IMR-90 (cell line): ENCODE data around the gene PDZD8.

Experiments used
- BHLHE40 ChIP-seq: fragments of 150-350 bp; IDR thresholded peaks from 2 replicates; pipeline ENCODE4 v1.6.1; 2016; ENCODE audit warnings: mild to moderate bottlenecking, low read depth, low read length
- CHD1 ChIP-seq: IDR thresholded peaks from 2 replicates; pipeline ENCODE4 v1.6.1; 2012; ENCODE audit warnings: low read depth, low read length, improper control_type of control experiment
- CTCF ChIP-seq: conservative IDR thresholded peaks from 2 replicates; pipeline ENCODE4 v1.5.1; 2012; ENCODE audit warnings: mild to moderate bottlenecking, low read depth, low read length, improper control_type of control experiment
- ELK1 ChIP-seq: fragments of 150-350 bp; IDR thresholded peaks from 2 replicates; pipeline ENCODE4 v1.6.1; 2016; ENCODE audit warnings: low read depth, mild to moderate bottlenecking, low read length, moderate library complexity, borderline replicate concordance
- FOS ChIP-seq: fragments of 150-350 bp; IDR thresholded peaks from 2 replicates; pipeline ENCODE4 v1.6.1; 2016; ENCODE audit warnings: low read depth, low read length
- MAFK ChIP-seq: IDR thresholded peaks from 2 replicates; pipeline ENCODE4 v1.6.1; 2012; ENCODE audit warnings: low read depth, low read length, improper control_type of control experiment
- MAZ ChIP-seq: IDR thresholded peaks from 2 replicates; pipeline ENCODE4 v1.6.1; 2012; ENCODE audit warnings: low read depth, mild to moderate bottlenecking, low read length, improper control_type of control experiment, moderate library complexity, borderline replicate concordance
- MXI1 ChIP-seq: IDR thresholded peaks from 2 replicates; pipeline ENCODE4 v1.6.1; 2012; ENCODE audit warnings: low read depth, mild to moderate bottlenecking, low read length, moderate library complexity, borderline replicate concordance
- NFE2L2 ChIP-seq: fragments of 150-350 bp; IDR thresholded peaks from 2 replicates; pipeline ENCODE4 v1.6.1; 2016; ENCODE audit warnings: low read depth, mild to moderate bottlenecking, low read length
- POLR2A ChIP-seq: IDR thresholded peaks from 2 replicates; pipeline ENCODE4 v1.6.1; 2012; ENCODE audit warnings: mild to moderate bottlenecking, low read depth, low read length
- RAD21 ChIP-seq: IDR thresholded peaks from 2 replicates; pipeline ENCODE4 v1.6.1; 2012; ENCODE audit warnings: low read length, improper control_type of control experiment
- RFX5 ChIP-seq: IDR thresholded peaks from 2 replicates; pipeline ENCODE4 v1.8.0; 2012; ENCODE audit warnings: low read depth, mild to moderate bottlenecking, low read length, moderate library complexity
- SMC3 ChIP-seq: fragments of 150-350 bp; IDR thresholded peaks from 2 replicates; pipeline ENCODE4 v1.6.1; 2016; ENCODE audit warnings: low read depth, mild to moderate bottlenecking, antibody characterized with exemption, low read length, moderate library complexity
- USF2 ChIP-seq: fragments of 150-350 bp; IDR thresholded peaks from 2 replicates; pipeline ENCODE4 v1.6.1; 2017; ENCODE audit warnings: mild to moderate bottlenecking, antibody characterized with exemption, low read length, low read depth

GRCh38 chr10:117294039-117294645 lies 81.1 kb downstream of the PDZD8 start:
- TF ChIP-seq POLR2A (no peak), CTCF (no peak), ELK1 (no peak), RAD21 (no peak), USF2 (no peak), NFE2L2 (no peak), RFX5 (no peak), CHD1 (no peak), BHLHE40 (no peak), FOS (no peak), SMC3 (no peak), MXI1 (no peak), MAZ (no peak), MAFK (no peak)
